GM23338 (cell line): ENCODE measurements around the gene DNAJC19.

Experiments used
- CREB1 ChIP-seq: fragments of 250-450 bp; sonication (Bioruptor Pico); IDR thresholded peaks from 2 replicates; pipeline ENCODE4 v1.5.0; 2020; ENCODE audit warnings: low read depth, mild to moderate bottlenecking, moderate library complexity
- CTCF ChIP-seq, 2 experiments: fragments of 200-600 bp in 1 of 2; sonication (generic) in 1 of 2; conservative IDR thresholded peaks; 2 replicates each; pipeline versions ENCODE4 v1.5.1 to v1.6.1; 2016 to 2017; ENCODE audit warnings: antibody characterized with exemption in 2 of 2, low read depth in 2 of 2, mild to moderate bottlenecking in 2 of 2, moderate library complexity in 1 of 2
- EZH2 ChIP-seq: fragments of 200-600 bp; sonication (generic); IDR thresholded peaks from one replicate; pipeline ENCODE4 v1.8.0; 2017; ENCODE audit warnings: antibody characterized with exemption, mild to moderate bottlenecking, low read depth; ENCODE audit not compliant: unreplicated experiment
- EZH2phosphoT487 ChIP-seq: fragments of 200-600 bp; sonication (generic); IDR thresholded peaks from one replicate; pipeline ENCODE4 v1.8.1; 2018; ENCODE audit warnings: antibody characterized with exemption; ENCODE audit not compliant: unreplicated experiment
- NANOG ChIP-seq: IDR thresholded peaks from 2 replicates; pipeline ENCODE4 v1.6.1; 2016; ENCODE audit warnings: antibody characterized with exemption, borderline replicate concordance
- POLR2AphosphoS5 ChIP-seq: IDR thresholded peaks from 2 replicates; pipeline ENCODE4 v1.6.1; 2016; ENCODE audit warnings: antibody characterized with exemption, low read depth

GRCh38 chr3:180970931-180971330, 18.6 kb downstream of the DNAJC19 start:
- no peak for TF ChIP-seq CTCF (conservative IDR thresholded peaks at IDR 0.05; ENCODE audit: low read depth in 2 of 2)
- TF ChIP-seq EZH2phosphoT487 = no peak
- TF ChIP-seq POLR2AphosphoS5 = no peak
- TF ChIP-seq NANOG = no peak
- TF ChIP-seq CREB1 (CRISPR knock-in tag) = no peak
- TF ChIP-seq EZH2 = no peak
